Sigmoid colon (tissue), 7 donors: Measurements from ENCODE around the gene BBOF1. TPM values are rescaled to one million over a fixed set of nuclear protein-coding genes. Genes with fewer than 3 reads are reported as not detected.
"Not testable (repeated sequence)": the region's sequence is repeated elsewhere in the genome, so short reads cannot be mapped to it uniquely, and the experiment has no call there.

Experiments used
- DNase-seq: peaks from one replicate; pipeline ENCODE4 v3.0.0-alpha.2; 2019
- H3K27ac ChIP-seq, 4 donors: fragments of 200-600 bp; sonication (generic); one replicate each; pipeline ENCODE4 v1.5.1; 2016 to 2019; ENCODE audit warnings: mild to moderate bottlenecking in 1 of 4
- H3K27me3 ChIP-seq, 3 donors: fragments of 200-600 bp; sonication (generic); one replicate each; pipeline ENCODE4 v1.5.1; 2019; ENCODE audit warnings: mild to moderate bottlenecking in 1 of 3
- H3K36me3 ChIP-seq, 4 donors: fragments of 200-600 bp; sonication (generic); one replicate each; pipeline ENCODE4 v1.5.1; 2016 to 2019
- H3K4me1 ChIP-seq, 4 donors: fragments of 200-600 bp; sonication (generic); one replicate each; pipeline ENCODE4 v1.5.1; 2017 to 2019
- H3K4me3 ChIP-seq, 4 donors: fragments of 200-600 bp; sonication (generic); one replicate each; pipeline ENCODE4 v1.5.1; 2017 to 2019; ENCODE audit warnings: mild to moderate bottlenecking in 2 of 4, moderate library complexity in 1 of 4
- H3K9me3 ChIP-seq, 4 donors: fragments of 200-600 bp in 3 of 4; sonication (generic) in 3 of 4; one replicate each; pipeline versions ENCODE4 v1.5.1 to v1.6.1; 2013 to 2019
- EP300 ChIP-seq, 4 donors: sonication (generic); formaldehyde crosslinking; IDR thresholded peaks; one replicate each; pipeline ENCODE4 v1.6.1; 2017; ENCODE audit warnings: antibody characterized with exemption in 4 of 4
- POLR2A ChIP-seq, 2 donors: fragments of 450-650 bp; IDR thresholded peaks; one replicate each; pipeline ENCODE4 v1.6.1; 2016; ENCODE audit warnings: antibody characterized with exemption in 2 of 2, mild to moderate bottlenecking in 2 of 2, moderate library complexity in 2 of 2
- POLR2AphosphoS5 ChIP-seq, 4 donors: sonication (generic); formaldehyde crosslinking; IDR thresholded peaks; one replicate each; pipeline ENCODE4 v1.6.1; 2017; ENCODE audit warnings: antibody characterized with exemption in 4 of 4
- WGBS, 2 donors: extraction: QIAGEN DNeasy Blood & Tissue Kit; methylation state at CpG; one replicate each; pipeline ENCODE4 v1.1.7; 2013; 5-methylcytosine and 5-hydroxymethylcytosine counted together
- intact Hi-C: fragments of 100-400 bp; cut with DNase I; formaldehyde crosslinking; loops from one replicate; pipeline ENCODE4 v1.15.1; 2023
- polyA plus RNA-seq, 3 donors: library from polyadenylated mRNA; stranded (reverse); fragments of 200-250 nt; gene quantifications; one replicate each; pipeline ENCODE4 v1.2.3, GENCODE V29; 2013
- total RNA-seq, 4 donors: library from RNA; depleted of rRNA; stranded (reverse); fragments of >200 nt; gene quantifications; one replicate each; pipeline ENCODE4 v1.1.0, GENCODE V29; 2016
- TF ChIP-seq, protein P1 (sequence below), 4 experiments: fragments of 450-650 bp in 3 of 4; fragments of 200-600 bp in 1 of 4; IDR thresholded peaks; one replicate each; pipeline ENCODE4 v1.5.1; 2016 to 2019; ENCODE audit warnings: antibody characterized with exemption in 4 of 4, mild to moderate bottlenecking in 3 of 4, moderate library complexity in 2 of 4
- donor health status: healthy with polysubstance abuse.
- donor health status: Bipolar disorder and iron deficiency.
- donor health status: healthy.

BBOF1 gene
- total and polyA plus RNA-seq, 7 donors = 2.5 to 13.6 (median 8.9) TPM

DNA sequence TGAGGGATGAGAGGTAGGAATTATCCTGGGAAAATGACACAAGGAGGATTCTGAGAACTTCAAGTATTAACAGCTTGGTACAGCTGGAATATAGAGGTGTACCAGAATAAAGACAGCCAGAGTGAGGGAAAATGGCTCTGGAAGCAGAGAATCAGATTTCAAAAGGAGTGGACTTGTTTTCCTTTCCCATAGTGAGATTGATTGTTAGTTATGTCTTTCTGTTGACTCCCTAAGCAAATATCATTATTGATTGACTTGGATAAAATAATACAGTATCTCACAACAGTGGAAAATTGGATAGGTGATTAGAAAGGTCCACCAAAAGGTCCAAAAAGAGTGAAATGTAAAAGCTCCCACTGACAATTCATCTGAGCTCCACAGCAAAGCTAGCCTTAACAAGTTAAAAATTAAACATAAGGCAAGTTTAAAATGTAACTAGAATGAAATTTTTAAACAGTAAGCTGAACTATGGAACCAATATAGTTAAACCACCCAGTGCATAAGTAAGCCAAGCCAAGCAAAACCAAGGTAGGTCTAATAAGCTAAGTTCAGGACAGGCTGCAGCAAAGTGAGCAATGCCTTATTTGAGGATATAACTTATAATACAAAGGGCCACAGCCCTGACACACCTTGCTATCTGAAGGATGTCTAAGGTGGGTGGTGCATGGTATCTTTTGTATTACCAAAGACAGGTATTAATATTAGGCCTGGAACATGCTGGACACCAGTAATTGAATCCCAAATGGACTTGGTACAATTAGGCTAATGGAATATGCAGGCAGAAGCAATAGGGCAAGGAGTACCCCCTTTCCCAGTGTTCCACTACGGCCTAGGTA lies 21.8 kb upstream of the BBOF1 start:
- H3K27ac ChIP-seq = no peak overlapping the region

DNA sequence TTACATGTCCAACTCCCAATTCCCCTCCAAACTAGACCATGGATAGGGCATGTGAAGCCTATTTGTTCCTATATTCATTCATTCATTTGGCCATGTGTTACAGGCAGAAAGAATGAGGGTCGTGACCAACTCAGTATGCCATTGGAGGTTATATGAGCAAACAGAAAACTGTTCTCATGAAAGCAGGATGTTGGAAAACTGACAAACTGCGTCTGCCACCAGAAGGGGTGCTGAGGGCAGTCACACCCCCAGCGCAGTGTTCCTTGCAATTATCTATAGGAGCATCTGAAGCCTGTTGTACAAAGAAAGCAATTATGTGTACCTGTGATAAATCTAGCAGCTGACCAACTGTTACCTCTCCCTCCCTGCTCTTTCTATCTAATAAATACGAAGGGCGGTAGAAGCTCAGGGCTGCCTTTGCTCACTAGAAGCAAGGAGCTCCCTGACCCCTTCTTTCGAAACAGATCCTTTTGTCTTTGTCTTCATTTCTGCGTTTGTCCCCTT lies 21.2 kb upstream of the BBOF1 start:
- Histone ChIP-seq H3K27me3 (no peaks in the 10 kb centered on the region), H3K4me3 (no peak overlapping the region), H3K36me3 (peaks cover 0 to 11% (median 0%) of the 10 kb centered on the region in 4 donors), H3K9me3 (no peaks in the 10 kb centered on the region), H3K27ac (no peak overlapping the region), H3K4me1 (no peaks in the 10 kb centered on the region)
- TF ChIP-seq POLR2A (IDR thresholded peaks at IDR 0.05) (peak in 1 of 2 donors; percentile 36), POLR2AphosphoS5 (IDR thresholded peaks at IDR 0.05) (no peak)
- intact Hi-C loops = no loop called here
- DNase-seq = no peak
- 18 to 65% methylated on average over 7 of the region's 7 CpGs for WGBS, 2 donors

More for the DNA sequence above, 21.8 kb upstream of the BBOF1 start:
- no peaks in the 10 kb centered on the region for H3K9me3 ChIP-seq
- no peak for DNase-seq
- H3K4me1 ChIP-seq = no peaks in the 10 kb centered on the region
- intact Hi-C loops = no loop called here
- WGBS, 2 donors = 21 to 71% methylated on average over 1 of the region's 1 CpG
- H3K4me3 ChIP-seq = no peak overlapping the region
- H3K27me3 ChIP-seq = no peaks in the 10 kb centered on the region
- peaks cover 0 to 8% (median 0%) of the 10 kb centered on the region in 4 donors for H3K36me3 ChIP-seq
- TF ChIP-seq POLR2A (IDR thresholded peaks at IDR 0.05) = peak in 1 of 2 donors; percentile 13
- no peak for TF ChIP-seq POLR2AphosphoS5 (IDR thresholded peaks at IDR 0.05)
- TF ChIP-seq, protein P1, sequence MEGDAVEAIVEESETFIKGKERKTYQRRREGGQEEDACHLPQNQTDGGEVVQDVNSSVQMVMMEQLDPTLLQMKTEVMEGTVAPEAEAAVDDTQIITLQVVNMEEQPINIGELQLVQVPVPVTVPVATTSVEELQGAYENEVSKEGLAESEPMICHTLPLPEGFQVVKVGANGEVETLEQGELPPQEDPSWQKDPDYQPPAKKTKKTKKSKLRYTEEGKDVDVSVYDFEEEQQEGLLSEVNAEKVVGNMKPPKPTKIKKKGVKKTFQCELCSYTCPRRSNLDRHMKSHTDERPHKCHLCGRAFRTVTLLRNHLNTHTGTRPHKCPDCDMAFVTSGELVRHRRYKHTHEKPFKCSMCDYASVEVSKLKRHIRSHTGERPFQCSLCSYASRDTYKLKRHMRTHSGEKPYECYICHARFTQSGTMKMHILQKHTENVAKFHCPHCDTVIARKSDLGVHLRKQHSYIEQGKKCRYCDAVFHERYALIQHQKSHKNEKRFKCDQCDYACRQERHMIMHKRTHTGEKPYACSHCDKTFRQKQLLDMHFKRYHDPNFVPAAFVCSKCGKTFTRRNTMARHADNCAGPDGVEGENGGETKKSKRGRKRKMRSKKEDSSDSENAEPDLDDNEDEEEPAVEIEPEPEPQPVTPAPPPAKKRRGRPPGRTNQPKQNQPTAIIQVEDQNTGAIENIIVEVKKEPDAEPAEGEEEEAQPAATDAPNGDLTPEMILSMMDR (IDR thresholded peaks at IDR 0.05) = no peak

DNA sequence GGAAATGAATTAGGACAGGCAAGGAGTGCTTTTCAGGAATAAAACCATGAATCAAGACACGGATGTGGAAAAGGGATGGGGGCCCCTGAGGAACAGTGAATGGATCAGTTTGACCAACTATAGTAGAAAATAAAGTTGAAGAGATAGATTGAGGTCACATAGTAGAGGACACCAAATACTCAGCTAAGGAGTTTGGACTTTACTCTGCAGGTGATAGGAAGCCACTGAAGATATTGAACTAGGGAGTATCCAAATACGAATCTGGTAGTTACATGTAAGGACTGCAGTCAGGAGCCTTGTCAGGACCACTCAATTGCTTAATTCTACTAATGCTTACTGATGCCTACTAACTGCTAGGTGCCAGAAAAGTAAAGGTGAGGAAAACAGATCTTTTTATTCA lies 20.4 kb upstream of the BBOF1 start:
- no peak overlapping the region for H3K4me3 ChIP-seq
- H3K9me3 ChIP-seq = no peaks in the 10 kb centered on the region
- DNase-seq = no peak
- H3K4me1 ChIP-seq = no peaks in the 10 kb centered on the region
- no peaks in the 10 kb centered on the region for H3K27me3 ChIP-seq
- TF ChIP-seq, protein P1 (IDR thresholded peaks at IDR 0.05) = no peak
- TF ChIP-seq EP300 (IDR thresholded peaks at IDR 0.05) (no peak), POLR2AphosphoS5 (IDR thresholded peaks at IDR 0.05) (no peak), POLR2A (IDR thresholded peaks at IDR 0.05) (no peak)
- 19 to 67% methylated on average over 2 of the region's 2 CpGs for WGBS, 2 donors
- peaks cover 0 to 18% (median 0%) of the 10 kb centered on the region in 4 donors for H3K36me3 ChIP-seq
- intact Hi-C loops = no loop called here
- no peak overlapping the region for H3K27ac ChIP-seq

DNA sequence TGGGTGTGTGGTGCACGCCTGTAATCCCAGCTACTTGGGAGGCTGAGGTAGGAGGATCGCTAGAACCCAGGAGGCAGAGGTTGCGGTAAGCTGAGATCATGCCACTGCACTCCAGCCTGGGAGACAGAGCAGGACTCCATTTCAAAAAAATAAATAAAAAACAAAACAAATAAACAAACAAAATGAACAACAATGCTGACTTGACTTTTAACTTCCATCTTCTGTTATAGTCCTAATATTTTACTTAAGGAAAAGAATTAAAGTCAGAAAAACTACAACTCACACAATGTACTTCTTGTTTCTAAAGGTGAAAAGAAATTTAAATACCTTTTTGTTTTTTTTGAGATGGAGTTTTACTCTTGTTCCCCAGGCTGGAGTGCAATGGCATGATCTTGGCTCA lies 13.5 kb upstream of the BBOF1 start:
- intact Hi-C loops, H3K4me1 ChIP-seq, H3K4me3 ChIP-seq, DNase-seq, H3K27me3 ChIP-seq, H3K27ac ChIP-seq, H3K9me3 ChIP-seq: not testable (repeated sequence)
- 98 to 99% methylated on average over 3 of the region's 3 CpGs for WGBS, 2 donors
- H3K36me3 ChIP-seq = peaks cover 0 to 42% (median 6%) of the 10 kb centered on the region in 4 donors

DNA sequence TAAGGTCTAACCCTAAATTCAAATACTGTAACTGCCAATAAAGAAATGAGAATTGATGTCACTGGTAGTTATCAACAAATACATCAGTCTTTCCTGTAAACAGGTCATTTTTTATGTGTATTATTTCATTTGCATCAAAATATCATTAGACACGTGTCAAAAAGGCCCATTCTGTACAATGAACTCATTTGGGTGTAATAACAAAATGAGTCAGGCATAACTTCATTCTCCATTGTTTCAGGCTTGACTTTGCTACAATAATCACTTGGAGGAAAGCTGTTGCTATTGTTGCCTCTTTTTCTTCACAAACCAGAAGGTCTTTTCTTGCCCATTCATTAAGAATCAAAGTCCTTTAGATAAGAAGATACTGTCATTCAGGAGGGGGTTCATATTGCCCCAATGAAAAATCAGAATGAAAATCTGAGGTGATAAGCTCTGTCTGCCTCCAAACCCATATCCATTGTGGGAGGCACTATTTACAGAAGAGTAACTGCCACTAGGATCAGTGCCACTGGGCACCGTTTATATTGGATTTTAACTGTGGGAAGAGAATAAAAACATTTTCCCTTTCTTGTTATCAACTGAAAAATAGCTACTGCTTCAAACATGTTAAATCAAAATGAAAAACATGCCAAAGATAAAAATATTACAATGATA lies 10.2 kb upstream of the BBOF1 start:
- DNase-seq = no peak
- Histone ChIP-seq H3K4me1 (no peaks in the 10 kb centered on the region), H3K27ac (no peak overlapping the region), H3K36me3 (peaks cover 0 to 27% (median 6%) of the 10 kb centered on the region in 4 donors), H3K9me3 (no peaks in the 10 kb centered on the region), H3K27me3 (no peaks in the 10 kb centered on the region), H3K4me3 (no peak overlapping the region)
- intact Hi-C loops = no loop called here
- TF ChIP-seq POLR2AphosphoS5 (IDR thresholded peaks at IDR 0.05) (no peak), POLR2A (IDR thresholded peaks at IDR 0.05) (no peak), EP300 (IDR thresholded peaks at IDR 0.05) (no peak)
- TF ChIP-seq, protein P1 (IDR thresholded peaks at IDR 0.05) = no peak
- 44 to 69% methylated on average over 2 of the region's 2 CpGs for WGBS, 2 donors
